Activated B cell treated with CpG ODN at 0.5 μM for 24 hours (primary cell): ENCODE measurements around the gene AMOTL1. TPM values are rescaled to one million over a fixed set of nuclear protein-coding genes. Genes with fewer than 3 reads are reported as not detected.

Experiments used
- ATAC-seq: fragments of 200-7000 bp; cut with Tn5 transposase; one replicate; pipeline ENCODE4 v1.10.0; 2021; ENCODE audit warnings: low read depth, mild to moderate bottlenecking, moderate library complexity
- CTCF ChIA-PET: fragments of 350-600 bp; sonication (Branson Sonifier 250); formaldehyde crosslinking; loops from one replicate; lab custom pipeline; 2021; ENCODE audit warnings: antibody characterized with exemption; lab: Charles Lee
- POLR2A ChIA-PET: fragments of 350-600 bp; sonication (Branson Sonifier 250); formaldehyde crosslinking; loops from one replicate; lab custom pipeline; 2021; ENCODE audit warnings: antibody characterized with exemption; lab: Charles Lee
- DNase-seq: peaks from one replicate; pipeline ENCODE4 v3.0.0; 2022
- H3K27ac Mint-ChIP-seq: one replicate; pipeline ENCODE4 v1.8.0; 2020; ENCODE audit warnings: mixed read lengths
- H3K27me3 Mint-ChIP-seq: one replicate; pipeline ENCODE4 v1.8.0; 2021; ENCODE audit warnings: mixed read lengths
- H3K36me3 Mint-ChIP-seq: one replicate; pipeline ENCODE4 v1.8.0; 2021; ENCODE audit warnings: low read depth, mixed read lengths
- H3K4me1 Mint-ChIP-seq: one replicate; pipeline ENCODE4 v1.8.0; 2021; ENCODE audit warnings: mixed read lengths
- H3K4me3 Mint-ChIP-seq: one replicate; pipeline ENCODE4 v1.8.0; 2020; ENCODE audit warnings: mild to moderate bottlenecking, mixed read lengths
- H3K9me3 Mint-ChIP-seq: one replicate; pipeline ENCODE4 v1.8.0; 2020; ENCODE audit warnings: mixed read lengths
- intact Hi-C: fragments of 100-400 bp; cut with micrococcal nuclease; formaldehyde crosslinking; loops from one replicate; pipeline ENCODE4 v1.15.1; 2024
- total RNA-seq: library from RNA; stranded (reverse); gene quantifications from 2 replicates; pipeline ENCODE4 v1.2.3, GENCODE V29; 2022
- TF ChIP-seq, protein P1 (sequence below): fragments of 200-600 bp; IDR thresholded peaks from one replicate; pipeline ENCODE4 v1.8.0; 2022; ENCODE audit warnings: antibody characterized with exemption, mild to moderate bottlenecking

Gene AMOTL1
- total RNA-seq, 1 donor from 2014 or later = 1.0 TPM

DNA sequence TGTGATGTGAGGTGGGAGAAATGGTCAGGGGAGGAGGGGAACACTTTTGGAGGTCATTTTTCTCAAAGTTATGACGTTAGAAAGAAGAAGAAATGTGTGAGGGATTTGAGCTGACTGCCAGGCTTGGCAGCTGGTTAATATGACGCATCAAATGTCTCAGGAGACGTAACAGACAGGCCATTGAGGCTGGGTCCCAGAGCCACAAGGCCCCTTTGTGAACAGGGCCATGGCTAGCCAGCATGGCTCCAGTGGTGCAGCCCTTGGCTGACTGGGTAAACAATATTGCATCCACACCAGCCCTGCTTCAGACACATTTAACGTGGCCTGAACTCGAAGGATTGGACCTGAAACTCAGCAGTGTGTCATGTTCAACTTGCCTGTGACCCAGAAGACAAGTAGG, 34.3 kb downstream of the AMOTL1 start:
- Mint-ChIP-seq H3K36me3 (no peaks in the 10 kb centered on the region), H3K9me3 (no peaks in the 10 kb centered on the region), H3K27me3 (no peaks in the 10 kb centered on the region), H3K27ac (no peak overlapping the region), H3K4me3 (no peak overlapping the region), H3K4me1 (no peaks in the 10 kb centered on the region)
- POLR2A ChIA-PET = no interaction called here
- no peak for ATAC-seq
- no peak for DNase-seq
- intact Hi-C loops = no loop called here
- CTCF ChIA-PET = no interaction called here
- TF ChIP-seq, protein P1, sequence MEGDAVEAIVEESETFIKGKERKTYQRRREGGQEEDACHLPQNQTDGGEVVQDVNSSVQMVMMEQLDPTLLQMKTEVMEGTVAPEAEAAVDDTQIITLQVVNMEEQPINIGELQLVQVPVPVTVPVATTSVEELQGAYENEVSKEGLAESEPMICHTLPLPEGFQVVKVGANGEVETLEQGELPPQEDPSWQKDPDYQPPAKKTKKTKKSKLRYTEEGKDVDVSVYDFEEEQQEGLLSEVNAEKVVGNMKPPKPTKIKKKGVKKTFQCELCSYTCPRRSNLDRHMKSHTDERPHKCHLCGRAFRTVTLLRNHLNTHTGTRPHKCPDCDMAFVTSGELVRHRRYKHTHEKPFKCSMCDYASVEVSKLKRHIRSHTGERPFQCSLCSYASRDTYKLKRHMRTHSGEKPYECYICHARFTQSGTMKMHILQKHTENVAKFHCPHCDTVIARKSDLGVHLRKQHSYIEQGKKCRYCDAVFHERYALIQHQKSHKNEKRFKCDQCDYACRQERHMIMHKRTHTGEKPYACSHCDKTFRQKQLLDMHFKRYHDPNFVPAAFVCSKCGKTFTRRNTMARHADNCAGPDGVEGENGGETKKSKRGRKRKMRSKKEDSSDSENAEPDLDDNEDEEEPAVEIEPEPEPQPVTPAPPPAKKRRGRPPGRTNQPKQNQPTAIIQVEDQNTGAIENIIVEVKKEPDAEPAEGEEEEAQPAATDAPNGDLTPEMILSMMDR = no peak

DNA sequence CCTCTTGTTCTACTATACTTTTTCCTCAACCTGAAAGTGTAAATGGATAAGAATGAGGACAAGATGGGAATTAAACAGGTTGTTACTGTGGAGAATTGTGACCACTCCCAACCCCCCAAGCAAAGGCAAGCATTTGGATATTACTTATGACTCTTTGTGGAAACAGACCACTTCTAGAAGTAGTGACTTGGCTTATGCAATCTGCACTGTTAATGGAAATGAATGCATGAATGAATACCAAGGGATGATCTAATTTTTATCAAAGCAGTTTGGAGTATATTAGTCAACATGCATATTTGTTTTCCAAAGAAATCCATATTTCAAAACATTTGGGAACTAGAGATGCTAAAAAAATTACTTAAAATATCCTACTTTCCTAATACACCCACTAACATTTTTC, 35.3 kb downstream of the AMOTL1 start:
- CTCF ChIA-PET = no interaction called here
- Mint-ChIP-seq H3K9me3 (no peaks in the 10 kb centered on the region), H3K36me3 (no peaks in the 10 kb centered on the region), H3K27me3 (no peaks in the 10 kb centered on the region), H3K4me3 (no peak overlapping the region), H3K4me1 (no peaks in the 10 kb centered on the region), H3K27ac (no peak overlapping the region)
- TF ChIP-seq, protein P1 = no peak
- intact Hi-C loops = no loop called here
- POLR2A ChIA-PET = no interaction called here
- ATAC-seq = no peak
- DNase-seq = no peak

DNA sequence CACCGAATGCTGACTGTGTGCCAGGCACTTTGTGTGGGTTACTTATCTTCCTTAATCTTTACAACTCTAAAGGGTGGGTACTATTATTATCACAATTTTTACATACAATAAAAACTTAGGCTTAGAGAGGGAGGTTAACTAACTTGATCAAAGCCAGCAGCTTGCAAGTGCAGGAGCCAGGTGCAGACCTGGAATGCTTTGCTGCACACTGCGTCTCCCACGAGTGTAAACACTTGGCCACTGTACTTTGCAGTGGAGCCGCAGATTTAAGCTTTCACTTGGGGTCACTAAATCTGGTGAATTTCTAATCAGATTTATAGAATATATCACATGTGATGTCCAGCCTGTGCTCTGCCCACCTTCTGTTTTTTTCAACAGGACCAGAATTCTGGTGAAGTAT, 36.7 kb downstream of the AMOTL1 start:
- Mint-ChIP-seq H3K27me3 (no peaks in the 10 kb centered on the region), H3K27ac (no peak overlapping the region), H3K36me3 (no peaks in the 10 kb centered on the region), H3K4me1 (no peaks in the 10 kb centered on the region), H3K9me3 (no peaks in the 10 kb centered on the region), H3K4me3 (no peak overlapping the region)
- ChIA-PET POLR2A (no interaction called here), CTCF (no interaction called here)
- TF ChIP-seq, protein P1 = no peak
- DNase-seq (no peak), ATAC-seq (no peak)
- intact Hi-C loops = no loop called here

DNA sequence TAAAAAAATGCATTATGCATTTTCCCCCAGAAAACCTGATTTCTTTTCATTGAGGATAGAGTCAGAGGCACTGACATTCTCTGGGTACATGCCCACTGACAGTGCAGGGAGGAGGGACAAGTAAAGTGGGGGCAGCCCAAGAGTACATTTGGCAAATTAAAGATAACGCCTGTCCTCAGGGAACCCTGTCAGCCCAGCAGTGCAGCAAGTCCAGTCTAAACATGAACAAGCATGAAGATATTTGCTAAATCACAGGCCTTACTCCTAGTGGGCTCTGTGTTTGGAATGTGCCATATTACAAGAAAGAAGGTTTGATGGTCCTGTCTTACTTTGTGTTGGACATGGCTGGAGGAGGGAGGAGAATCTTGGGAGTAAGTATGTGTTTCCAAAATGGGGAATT, 37.9 kb downstream of the AMOTL1 start:
- ATAC-seq (no peak), DNase-seq (no peak)
- ChIA-PET POLR2A (no interaction called here), CTCF (no interaction called here)
- Mint-ChIP-seq H3K36me3 (no peaks in the 10 kb centered on the region), H3K4me1 (no peaks in the 10 kb centered on the region), H3K27me3 (no peaks in the 10 kb centered on the region), H3K9me3 (no peaks in the 10 kb centered on the region), H3K4me3 (no peak overlapping the region), H3K27ac (no peak overlapping the region)
- intact Hi-C loops = no loop called here
- TF ChIP-seq, protein P1 = no peak

DNA sequence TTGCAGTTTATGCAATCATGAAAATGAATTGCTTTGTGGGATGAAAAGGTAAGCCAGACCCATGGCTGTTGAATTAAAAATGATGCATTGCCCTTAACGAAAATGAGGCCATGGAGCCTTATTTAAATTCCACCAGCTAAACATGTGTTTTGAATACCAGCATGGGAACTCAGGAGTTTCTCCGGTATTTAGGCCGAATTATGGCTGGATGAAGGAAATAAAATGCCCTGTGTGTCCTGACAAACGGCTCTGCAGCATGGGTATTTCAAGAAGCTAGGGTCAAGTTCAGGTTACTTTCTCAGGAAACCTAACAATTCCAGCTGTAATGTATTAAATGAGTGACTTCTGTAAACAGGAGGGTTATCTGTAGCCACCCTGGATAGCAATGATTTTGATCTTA, 38.3 kb downstream of the AMOTL1 start:
- TF ChIP-seq, protein P1 = no peak
- ChIA-PET POLR2A (no interaction called here), CTCF (no interaction called here)
- intact Hi-C loops = no loop called here
- H3K4me1 Mint-ChIP-seq = no peaks in the 10 kb centered on the region
- ATAC-seq = no peak
- no peaks in the 10 kb centered on the region for H3K9me3 Mint-ChIP-seq
- no peaks in the 10 kb centered on the region for H3K27me3 Mint-ChIP-seq
- no peak overlapping the region for H3K27ac Mint-ChIP-seq
- no peaks in the 10 kb centered on the region for H3K36me3 Mint-ChIP-seq
- no peak for DNase-seq
- no peak overlapping the region for H3K4me3 Mint-ChIP-seq
